Endometrial microvascular endothelial cells (primary cell): ENCODE data around the gene PRDM15. TPM values are rescaled to one million over a fixed set of nuclear protein-coding genes. Genes with fewer than 3 reads are reported as not detected.

Source experiments
- in situ Hi-C: cut with HindIII; loops from 2 replicates; pipeline ENCODE4 v1.10.0; 2017; ENCODE audit warnings: low sequenced_read_pairs, low pct_unique_long_range_greater_than_20kb; ENCODE audit errors: inconsistent ontology term
- total RNA-seq: library from RNA; depleted of rRNA; stranded (reverse); fragments of >200 nt; gene quantifications from one replicate; pipeline ENCODE4 v1.2.3, GENCODE V29; 2015; ENCODE audit errors: inconsistent ontology term

PRDM15 gene
- total RNA-seq: 3.8 TPM

GRCh38 chr21:41879190-41879998, at the start of gene PRDM15:
Gene PRDM15, minus strand, starts transcription at chr21:41879344. Its CDS starts 18,981 bp downstream, at chr21:41860363.
- in situ Hi-C loops: no loop called here

- in situ Hi-C loops: loop anchor here (25.0 kb wide), 1 partner anchor 159 kb away; no protein-coding TSS in a partner anchor
Measured at GRCh38 chr21:41928621-41929220, 49.6 kb upstream of the PRDM15 start.

GRCh38 chr21:41927727-41928409, 48.7 kb upstream of the PRDM15 start:
- in situ Hi-C loops: loop anchor here (25.0 kb wide), 1 partner anchor 159 kb away; no protein-coding TSS in a partner anchor

GRCh38 chr21:41926807-41927171, 47.6 kb upstream of the PRDM15 start:
- in situ Hi-C loops: loop anchor here (25.0 kb wide), 1 partner anchor 161 kb away; no protein-coding TSS in a partner anchor

GRCh38 chr21:41926117-41926806, 47.1 kb upstream of the PRDM15 start:
- in situ Hi-C loops: loop anchor here (25.0 kb wide), 1 partner anchor 161 kb away; no protein-coding TSS in a partner anchor

GRCh38 chr21:41925767-41926116, 46.6 kb upstream of the PRDM15 start:
- in situ Hi-C loops: loop anchor here (25.0 kb wide), 1 partner anchor 162 kb away; no protein-coding TSS in a partner anchor

GRCh38 chr21:41924368-41924754, 45.2 kb upstream of the PRDM15 start:
- in situ Hi-C loops: no loop called here

GRCh38 chr21:41923631-41924367, 44.7 kb upstream of the PRDM15 start:
- in situ Hi-C loops: no loop called here

- in situ Hi-C loops: no loop called here
Measured at GRCh38 chr21:41923186-41923585, 44.0 kb upstream of the PRDM15 start.

GRCh38 chr21:41921021-41921420, 41.9 kb upstream of the PRDM15 start:
- in situ Hi-C loops: no loop called here

GRCh38 chr21:41920476-41920875, 41.3 kb upstream of the PRDM15 start:
- in situ Hi-C loops: no loop called here

- in situ Hi-C loops: no loop called here
Measured at GRCh38 chr21:41919666-41920398, 40.7 kb upstream of the PRDM15 start.

GRCh38 chr21:41918561-41919358, 39.6 kb upstream of the PRDM15 start:
- in situ Hi-C loops: no loop called here

GRCh38 chr21:41917531-41917930, 38.4 kb upstream of the PRDM15 start:
- in situ Hi-C loops: no loop called here

- in situ Hi-C loops: no loop called here
Measured at GRCh38 chr21:41916888-41917433, 37.8 kb upstream of the PRDM15 start.

- in situ Hi-C loops: no loop called here
Measured at GRCh38 chr21:41914965-41915364, 35.8 kb upstream of the PRDM15 start.

- in situ Hi-C loops: no loop called here
Measured at GRCh38 chr21:41914358-41914757, 35.2 kb upstream of the PRDM15 start.
